ENCODE results near the gene CAMK2D.
A peak's percentile ranks its signal among the peaks of the same experiment; 100 is the strongest.
"Not testable (repeated sequence)": the region's sequence is repeated elsewhere in the genome, so short reads cannot be mapped to it uniquely, and the experiment has no call there.

CAMK2D gene

GRCh38 chr4:113727802-113728201 is 33.7 kb downstream of the CAMK2D start:
- no peak for DNase-seq

- no peak for DNase-seq
These were observed 35.6 kb downstream of the CAMK2D start for GRCh38 chr4:113725963-113726362.

DNA sequence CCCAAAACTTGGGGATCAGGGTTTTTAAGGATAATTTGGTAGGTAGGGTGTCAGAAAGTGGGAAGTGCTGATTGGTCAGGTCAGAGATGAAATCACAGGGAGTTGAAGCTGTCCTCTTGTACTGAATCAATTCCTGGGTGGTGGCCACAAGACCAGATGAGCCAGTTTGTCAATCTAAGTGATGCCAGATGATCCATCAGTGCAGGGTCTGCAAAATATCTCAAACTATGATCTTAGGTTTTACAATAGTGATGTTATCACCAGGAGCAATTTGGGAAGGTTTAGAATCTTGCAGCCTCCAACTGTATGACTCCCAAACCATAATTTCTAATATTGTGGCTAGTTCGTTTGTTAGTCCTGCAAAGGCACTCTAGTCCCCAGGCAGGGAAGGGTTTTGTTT is 43.3 kb downstream of the CAMK2D start:
- no peak for DNase-seq

DNA sequence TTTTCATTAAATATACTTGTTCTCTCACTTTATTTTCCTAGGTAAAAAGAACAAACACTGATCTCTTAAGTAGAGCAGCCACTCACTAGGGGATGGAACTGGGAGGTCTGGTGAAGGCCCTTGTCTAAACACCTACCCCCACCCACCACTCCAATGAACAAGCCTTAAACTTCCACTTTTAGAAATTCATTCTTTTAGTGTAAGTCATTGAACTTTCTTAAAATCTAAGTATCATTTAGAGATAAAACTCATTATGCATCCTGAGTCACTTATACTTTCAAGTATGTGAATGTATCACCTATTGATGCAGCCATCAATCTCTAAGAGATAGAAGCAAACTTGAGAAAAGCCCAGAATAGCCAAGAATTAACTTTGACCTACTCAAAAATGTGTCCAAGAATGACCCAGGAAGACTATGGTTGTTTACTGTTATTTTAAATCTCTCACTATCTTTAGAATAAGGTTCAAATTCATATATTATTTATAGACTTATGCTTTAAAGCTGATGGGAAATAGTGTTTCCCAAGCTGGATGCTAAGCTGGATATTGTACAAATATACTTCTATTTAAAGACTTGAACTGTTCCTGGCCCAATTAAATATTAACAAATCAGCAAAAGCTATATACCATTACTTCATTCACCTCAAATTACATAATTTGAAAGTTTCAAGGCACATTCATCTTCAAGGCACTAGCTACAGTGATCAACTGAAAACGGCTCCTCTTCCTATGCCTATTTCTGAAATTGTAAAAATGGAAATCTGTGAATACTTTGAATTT is 49.5 kb downstream of the CAMK2D start:
- no peak for DNase-seq

DNA sequence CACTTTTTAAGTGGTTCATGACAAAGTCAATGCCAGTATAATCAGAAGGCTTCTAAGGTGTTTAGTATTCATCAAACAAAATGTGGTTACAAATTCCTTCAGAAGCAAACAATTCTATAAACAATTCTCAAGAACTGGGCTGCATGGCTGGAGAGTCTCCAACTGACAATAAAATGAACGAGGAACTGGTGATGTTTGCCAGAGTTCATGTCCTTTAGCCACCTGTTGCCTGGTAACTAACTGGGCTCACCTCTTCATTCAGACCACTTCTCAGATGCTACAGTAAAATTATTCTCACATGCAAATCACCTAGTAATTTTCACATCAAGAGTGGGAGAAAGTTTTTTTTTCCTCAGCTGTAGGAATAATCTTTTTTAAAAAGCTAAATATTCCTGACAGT is 53.3 kb downstream of the CAMK2D start:
- no peak for DNase-seq

GRCh38 chr4:113707048-113707447 is 54.5 kb downstream of the CAMK2D start:
- DNase-seq, result peak; percentile 40

DNA sequence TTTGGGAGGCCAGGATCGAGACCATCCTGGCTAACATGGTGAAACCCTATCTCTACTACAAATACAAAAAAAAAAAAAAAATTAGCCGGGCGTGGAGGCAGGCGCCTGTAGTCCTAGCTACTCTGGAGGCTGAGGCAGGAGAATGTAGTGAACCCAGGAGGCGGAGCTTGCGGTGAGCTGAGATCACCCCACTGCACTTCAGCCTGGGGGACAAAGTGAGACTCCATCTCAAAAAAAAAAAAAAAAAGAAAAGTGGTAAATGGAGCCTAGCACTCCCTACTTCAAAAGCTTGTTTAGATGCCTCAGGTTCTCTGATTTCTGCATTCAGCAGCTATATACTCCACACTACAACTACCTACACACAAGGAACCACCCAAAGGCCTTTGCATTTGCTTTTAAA is 56.4 kb downstream of the CAMK2D start:
- DNase-seq, result not testable (repeated sequence)

DNA sequence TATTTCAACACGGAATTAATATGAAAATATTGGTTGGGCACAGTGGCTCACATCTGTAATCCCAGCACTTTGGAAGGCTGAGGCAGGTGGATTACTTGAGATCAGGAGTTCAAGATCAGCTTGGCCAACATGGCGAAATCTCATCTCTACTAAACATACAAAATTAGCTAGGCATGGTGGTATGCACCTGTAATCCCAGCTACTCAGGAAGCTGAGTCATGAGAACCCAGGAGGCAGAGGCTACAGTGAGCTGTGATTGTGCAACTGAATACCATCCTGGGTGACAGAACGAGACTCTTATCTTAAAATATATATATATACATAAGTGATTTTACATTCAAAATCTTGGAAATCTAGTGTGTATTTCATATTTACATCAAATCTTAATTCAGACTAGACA is 58.9 kb downstream of the CAMK2D start:
- peak; percentile 46 for DNase-seq

- no peak for DNase-seq
These were observed 60.4 kb downstream of the CAMK2D start for GRCh38 chr4:113701169-113701568.

GRCh38 chr4:113700602-113701150 is 60.9 kb downstream of the CAMK2D start:
- peak; percentile 27 for DNase-seq

DNA sequence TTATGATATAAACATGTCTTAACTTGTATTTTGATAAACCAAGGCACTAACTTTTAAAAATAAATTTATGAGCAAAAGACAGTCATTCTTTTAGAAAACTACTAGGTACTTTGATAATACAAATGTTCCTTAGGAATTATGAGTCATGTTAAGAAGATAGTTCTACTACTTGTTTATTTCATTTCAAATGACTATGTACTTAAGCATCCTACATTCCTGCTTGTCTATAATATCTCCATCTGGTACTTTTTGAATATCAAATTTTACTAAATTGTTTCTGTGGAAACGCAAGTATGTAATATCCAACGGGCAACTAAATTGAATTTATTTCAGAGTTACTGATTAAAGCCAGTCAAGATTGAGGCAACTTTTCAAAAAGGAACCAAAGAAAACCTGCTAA is 61.8 kb downstream of the CAMK2D start:
- DNase-seq, result peak; percentile 24

DNA sequence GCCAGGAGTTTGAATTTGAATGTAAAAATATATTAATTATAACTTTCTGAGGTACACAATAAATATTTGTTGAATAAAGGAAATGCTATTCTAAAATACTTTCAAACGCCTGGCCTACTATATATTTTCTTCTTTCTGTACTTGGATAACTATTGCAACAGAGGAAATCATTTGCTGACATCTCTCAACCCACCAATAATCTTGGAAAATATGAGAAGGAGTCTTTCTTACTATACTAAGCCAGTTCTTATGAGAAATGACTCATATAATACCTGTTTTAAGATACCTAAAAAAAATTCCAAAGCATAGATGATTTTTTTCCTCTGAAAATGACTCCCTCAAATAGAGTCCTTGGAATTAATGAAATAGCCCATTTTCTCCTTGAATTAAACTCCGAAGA is 64.1 kb downstream of the CAMK2D start:
- DNase-seq, result no peak

GRCh38 chr4:113695328-113696169 is 66.0 kb downstream of the CAMK2D start:
- no peak for DNase-seq

GRCh38 chr4:113694008-113694407 is 67.5 kb downstream of the CAMK2D start:
- DNase-seq, result no peak

DNA sequence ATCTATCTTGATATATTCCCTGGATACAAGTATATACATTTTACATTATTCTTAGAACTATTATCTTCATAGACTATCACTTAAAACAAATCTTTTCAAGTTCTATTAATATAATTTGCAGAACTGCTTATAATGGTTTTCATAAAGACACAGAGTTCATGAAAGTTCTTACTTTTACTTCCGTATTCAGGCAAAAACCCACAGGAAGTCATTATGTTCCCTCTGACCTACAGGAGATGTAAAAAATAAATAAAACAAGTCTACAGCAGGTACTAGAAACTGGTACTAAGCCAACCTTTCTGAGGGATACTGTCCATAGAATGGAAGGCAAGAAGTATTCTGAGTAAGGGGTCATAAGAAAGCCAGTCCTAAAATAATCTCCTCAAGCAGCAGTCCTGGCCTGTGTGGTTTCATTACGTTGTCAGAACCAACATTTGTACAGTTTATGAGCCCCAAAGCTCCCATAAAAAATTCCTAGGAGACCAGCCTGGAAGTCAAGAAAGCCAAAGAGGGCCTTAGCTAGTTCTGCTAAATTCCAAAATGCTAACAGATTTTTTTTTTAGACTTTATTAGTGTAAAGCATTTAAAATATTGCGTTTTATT is 68.6 kb downstream of the CAMK2D start:
- DNase-seq, result no peak

- no peak for DNase-seq
These were observed 69.9 kb downstream of the CAMK2D start for GRCh38 chr4:113691676-113692075.

DNA sequence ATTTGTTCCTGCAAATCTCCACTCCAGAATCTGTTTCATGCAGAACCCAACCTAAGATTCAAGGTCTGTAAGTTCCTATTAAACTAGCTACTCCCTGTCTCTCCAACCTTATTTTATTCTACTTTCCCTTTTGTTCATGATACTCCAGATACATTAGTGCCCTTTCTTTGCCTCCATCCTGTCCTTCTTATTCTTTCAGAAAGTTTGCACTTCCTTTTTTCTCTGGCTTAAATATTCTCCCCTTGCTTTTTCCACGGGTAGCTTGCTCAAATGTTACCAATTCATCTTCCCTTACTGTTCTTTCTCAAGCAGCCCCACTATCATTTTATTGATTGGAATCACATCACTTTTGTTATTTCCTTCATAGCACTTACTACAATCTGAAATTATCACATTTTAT is 72.1 kb downstream of the CAMK2D start:
- no peak for DNase-seq

- peak; percentile 74 for DNase-seq
These were observed 74.3 kb downstream of the CAMK2D start for GRCh38 chr4:113687067-113687718.

DNA sequence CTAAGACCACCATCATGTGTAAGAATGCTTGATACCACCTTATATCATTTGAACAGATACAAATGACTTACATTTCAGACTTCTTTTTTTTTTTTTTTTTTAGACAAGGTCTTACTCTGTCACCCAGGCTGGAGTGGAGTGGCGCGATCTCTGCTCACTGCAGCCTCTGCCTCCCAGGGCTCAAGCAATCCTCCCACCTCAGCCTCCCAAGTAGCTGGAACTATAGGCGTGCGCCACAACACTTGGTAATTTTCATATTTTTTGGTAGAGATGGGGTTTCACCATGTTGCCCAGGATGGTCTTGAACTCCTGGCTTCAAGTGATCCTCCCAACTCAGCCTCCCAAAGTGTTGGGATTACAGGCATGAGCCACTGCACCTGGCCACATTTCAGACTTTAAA is 76.4 kb downstream of the CAMK2D start:
- DNase-seq, result not testable (repeated sequence)

GRCh38 chr4:113684534-113685091 is 76.9 kb downstream of the CAMK2D start:
- peak; percentile 90 for DNase-seq

GRCh38 chr4:113682730-113683537 is 78.6 kb downstream of the CAMK2D start:
- peak; percentile 75 for DNase-seq

Measured in fibroblast of skin of scalp (primary cell).